Measurements from ENCODE around the gene ATRNL1. TPM values are rescaled to one million over a fixed set of nuclear protein-coding genes. Genes with fewer than 3 reads are reported as not detected.

ATRNL1 gene
- polyA plus RNA-seq, 1 experiment = 0.20 TPM

DNA sequence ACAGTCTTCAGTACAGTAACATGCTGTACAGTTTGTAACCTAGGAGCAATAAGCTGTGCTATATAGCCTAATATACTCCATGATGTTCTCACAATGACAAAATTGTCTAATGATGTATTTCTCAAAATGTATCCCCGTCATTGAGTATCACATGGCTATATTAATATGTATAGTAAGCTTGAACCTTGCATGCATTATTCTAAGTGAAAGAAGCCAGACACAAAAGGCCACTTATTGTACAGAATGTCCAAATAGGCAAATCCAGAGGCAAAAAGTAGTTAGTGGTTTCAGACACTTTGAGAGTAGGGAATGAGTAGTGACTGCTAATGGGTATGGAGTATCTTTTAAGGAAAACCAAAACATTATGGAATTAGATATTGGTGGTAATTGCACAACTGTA, 545.1 kb downstream of the ATRNL1 start:
- Histone ChIP-seq H3K27ac (ENCODE audit: low read depth, low read length) (no peak overlapping the region), H3K4me3 (ENCODE audit: low read depth, low read length) (no peak overlapping the region), H3K27me3 (ENCODE audit: control insufficient read depth, insufficient read depth, low read length) (no peaks in the 10 kb centered on the region), H3K9me3 (ENCODE audit: control insufficient read depth, insufficient read depth, low read length) (no peaks in the 10 kb centered on the region)
- TF ChIP-seq CTCF (IDR thresholded peaks at IDR 0.05; ENCODE audit: low read depth, low read length) = no peak
- ChIA-PET POLR2A (interaction anchor here (0.6 kb wide), 1 partner anchor 1593 kb away, joined by 4 read pairs; no protein-coding TSS in a partner anchor), CTCF (no interaction called here)
- DNase-seq (ENCODE audit: low read depth, low spot score) = no peak

DNA sequence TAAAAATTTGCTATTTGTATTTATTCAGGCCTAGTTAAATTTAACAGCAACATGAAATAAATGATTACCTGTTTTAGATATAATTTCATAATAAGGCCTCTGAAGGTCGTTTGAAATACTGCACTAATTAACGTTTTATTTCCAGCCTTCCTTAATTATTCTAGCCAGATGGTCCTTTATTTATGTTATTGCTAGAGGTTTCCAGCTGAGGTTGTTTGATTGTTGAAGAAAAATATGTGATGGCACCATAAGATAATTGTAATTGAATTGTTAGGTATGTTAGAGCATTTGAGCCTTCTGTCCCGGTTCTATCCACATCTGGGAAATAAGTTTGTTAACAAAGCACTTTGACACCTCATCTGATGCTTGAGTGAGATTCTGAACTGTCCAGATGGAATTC, 556.1 kb downstream of the ATRNL1 start:
- Histone ChIP-seq H3K9me3 (ENCODE audit: control insufficient read depth, insufficient read depth, low read length) (no peaks in the 10 kb centered on the region), H3K27me3 (ENCODE audit: control insufficient read depth, insufficient read depth, low read length) (no peaks in the 10 kb centered on the region), H3K27ac (ENCODE audit: low read depth, low read length) (no peak overlapping the region), H3K4me3 (ENCODE audit: low read depth, low read length) (no peak overlapping the region)
- no peak for TF ChIP-seq CTCF (IDR thresholded peaks at IDR 0.05; ENCODE audit: low read depth, low read length)
- ChIA-PET CTCF (no interaction called here), POLR2A (no interaction called here)
- DNase-seq (ENCODE audit: low read depth, low spot score) = no peak

GRCh38 chr10:115653473-115653872, 560.3 kb downstream of the ATRNL1 start:
- no peak for DNase-seq (ENCODE audit: low read depth, low spot score)
- Histone ChIP-seq H3K4me3 (ENCODE audit: low read depth, low read length) (no peak overlapping the region), H3K27me3 (ENCODE audit: control insufficient read depth, insufficient read depth, low read length) (no peaks in the 10 kb centered on the region), H3K9me3 (ENCODE audit: control insufficient read depth, insufficient read depth, low read length) (no peaks in the 10 kb centered on the region), H3K27ac (ENCODE audit: low read depth, low read length) (no peak overlapping the region)
- ChIA-PET POLR2A (no interaction called here), CTCF (no interaction called here)
- TF ChIP-seq CTCF (IDR thresholded peaks at IDR 0.05; ENCODE audit: low read depth, low read length) = no peak

DNA sequence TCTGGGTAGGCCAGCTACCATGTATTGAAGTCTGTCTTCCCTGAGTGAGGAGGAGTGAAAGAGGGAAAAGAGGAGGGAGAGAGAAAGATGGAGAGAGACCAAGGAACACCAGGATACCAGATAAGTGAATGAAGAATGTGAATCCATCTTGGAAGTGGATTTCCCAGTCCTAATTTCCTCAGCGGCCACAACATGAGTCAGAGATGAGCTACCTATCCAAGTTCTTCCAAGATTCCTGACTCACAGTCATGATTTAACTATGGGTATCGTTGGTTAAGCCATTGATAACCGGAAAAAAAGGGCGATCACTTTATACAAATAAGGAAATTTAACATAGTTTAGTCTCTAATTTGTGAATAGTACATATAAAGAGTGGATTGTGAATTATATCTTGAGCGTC, 561.8 kb downstream of the ATRNL1 start:
- Histone ChIP-seq H3K27ac (ENCODE audit: low read depth, low read length) (no peak overlapping the region), H3K4me3 (ENCODE audit: low read depth, low read length) (no peak overlapping the region), H3K27me3 (ENCODE audit: control insufficient read depth, insufficient read depth, low read length) (no peaks in the 10 kb centered on the region), H3K9me3 (ENCODE audit: control insufficient read depth, insufficient read depth, low read length) (no peaks in the 10 kb centered on the region)
- CTCF ChIA-PET = no interaction called here
- no peak for DNase-seq (ENCODE audit: low read depth, low spot score)
- POLR2A ChIA-PET = no interaction called here
- no peak for TF ChIP-seq CTCF (IDR thresholded peaks at IDR 0.05; ENCODE audit: low read depth, low read length)

- Histone ChIP-seq H3K27ac (ENCODE audit: low read depth, low read length) (no peak overlapping the region), H3K27me3 (ENCODE audit: control insufficient read depth, insufficient read depth, low read length) (no peaks in the 10 kb centered on the region), H3K4me3 (ENCODE audit: low read depth, low read length) (no peak overlapping the region), H3K9me3 (ENCODE audit: control insufficient read depth, insufficient read depth, low read length) (no peaks in the 10 kb centered on the region)
- TF ChIP-seq CTCF (IDR thresholded peaks at IDR 0.05; ENCODE audit: low read depth, low read length) = no peak
- DNase-seq (ENCODE audit: low read depth, low spot score) = no peak
- POLR2A ChIA-PET = no interaction called here
- CTCF ChIA-PET = no interaction called here
These were observed 564.1 kb downstream of the ATRNL1 start for GRCh38 chr10:115657161-115657860.

Measured in AG04450 (cell line).